H9 (cell line): ENCODE results near the gene CLEC18B. TPM values are rescaled to one million over a fixed set of nuclear protein-coding genes. Genes with fewer than 3 reads are reported as not detected.
"Not testable (repeated sequence)": the region's sequence is repeated elsewhere in the genome, so short reads cannot be mapped to it uniquely, and the experiment has no call there.

Experiments
- DNase-seq: peaks from one replicate; pipeline ENCODE4 v3.0.0-alpha.2; 2017
- H2AFZ ChIP-seq: one replicate; pipeline ENCODE4 v1.6.1; 2013; ENCODE audit warnings: mild to moderate bottlenecking, low read length, control low read depth, moderate library complexity
- H2AK5ac ChIP-seq: 2 replicates; pipeline ENCODE4 v1.6.1; 2013; ENCODE audit warnings: low read length, control low read depth, mixed read lengths; ENCODE audit not compliant: insufficient read length
- H2BK120ac ChIP-seq: one replicate; pipeline ENCODE4 v1.6.1; 2013; ENCODE audit warnings: low read depth, mild to moderate bottlenecking, low read length, control low read depth, inconsistent platforms; ENCODE audit not compliant: poor library complexity, severe bottlenecking
- H2BK12ac ChIP-seq: 2 replicates; pipeline ENCODE4 v1.6.1; 2013; ENCODE audit warnings: low read length, control low read depth, mixed read lengths, low read depth; ENCODE audit not compliant: insufficient read length
- H2BK15ac ChIP-seq: 2 replicates; pipeline ENCODE4 v1.6.1; 2013; ENCODE audit warnings: low read depth, low read length, control low read depth
- H2BK20ac ChIP-seq: one replicate; pipeline ENCODE4 v1.6.1; 2013; ENCODE audit warnings: low read depth, mild to moderate bottlenecking, low read length, control low read depth, inconsistent platforms; ENCODE audit not compliant: poor library complexity, severe bottlenecking
- H2BK5ac ChIP-seq: 2 replicates; pipeline ENCODE4 v1.6.1; 2013; ENCODE audit warnings: low read length, control low read depth, mixed read lengths; ENCODE audit not compliant: insufficient read length
- H3K14ac ChIP-seq: 2 replicates; pipeline ENCODE4 v1.6.1; 2013; ENCODE audit warnings: low read length, control low read depth; ENCODE audit not compliant: insufficient read depth
- H3K18ac ChIP-seq: 2 replicates; pipeline ENCODE4 v1.6.1; 2013; ENCODE audit warnings: low read depth, mild to moderate bottlenecking, mixed read lengths, low read length, control low read depth; ENCODE audit not compliant: insufficient read length
- H3K23ac ChIP-seq: 2 replicates; pipeline ENCODE4 v1.6.1; 2013; ENCODE audit warnings: low read length, control low read depth, mixed read lengths, low read depth; ENCODE audit not compliant: insufficient read length
- H3K23me2 ChIP-seq: 2 replicates; pipeline ENCODE4 v1.6.1; 2013; ENCODE audit warnings: low read depth, mild to moderate bottlenecking, mixed read lengths, low read length, control low read depth; ENCODE audit not compliant: insufficient read length, poor library complexity, severe bottlenecking
- H3K27ac ChIP-seq: 2 replicates; pipeline ENCODE4 v1.5.1; 2013; ENCODE audit warnings: low read length, control low read depth, mixed read lengths, low read depth; ENCODE audit not compliant: insufficient read length
- H3K27me3 ChIP-seq: 2 replicates; pipeline ENCODE4 v1.6.1; 2013; ENCODE audit warnings: low read length, control low read depth, inconsistent platforms; ENCODE audit not compliant: insufficient read depth
- H3K4ac ChIP-seq: 2 replicates; pipeline ENCODE4 v1.6.1; 2013; ENCODE audit warnings: low read depth, mild to moderate bottlenecking, control low read depth, inconsistent platforms, low read length, moderate library complexity
- H3K4me1 ChIP-seq: 2 replicates; pipeline ENCODE4 v1.6.1; 2013; ENCODE audit warnings: low read length, control low read depth, inconsistent platforms; ENCODE audit not compliant: insufficient read depth
- H3K4me2 ChIP-seq: 2 replicates; pipeline ENCODE4 v1.6.1; 2013; ENCODE audit warnings: low read length, control low read depth, mixed read lengths; ENCODE audit not compliant: insufficient read length, insufficient read depth
- H3K56ac ChIP-seq: 2 replicates; pipeline ENCODE4 v1.6.1; 2013; ENCODE audit warnings: low read depth, mild to moderate bottlenecking, mixed read lengths, low read length, control low read depth; ENCODE audit not compliant: insufficient read length
- H3K79me1 ChIP-seq: 2 replicates; pipeline ENCODE4 v1.6.1; 2013; ENCODE audit warnings: low read depth, mild to moderate bottlenecking, moderate library complexity, low read length, control low read depth, inconsistent platforms; ENCODE audit not compliant: insufficient read depth, poor library complexity, severe bottlenecking
- H3K79me2 ChIP-seq: 2 replicates; pipeline ENCODE4 v1.6.1; 2013; ENCODE audit warnings: low read length, control low read depth, inconsistent platforms; ENCODE audit not compliant: insufficient read depth
- H3K9ac ChIP-seq: 2 replicates; pipeline ENCODE4 v1.6.1; 2013; ENCODE audit warnings: low read length, control low read depth, mixed read lengths; ENCODE audit not compliant: insufficient read length; ENCODE audit errors: extremely low read depth
- H3K9me3 ChIP-seq: one replicate; pipeline ENCODE4 v1.6.1; 2013; ENCODE audit warnings: low read depth, low read length, inconsistent platforms; ENCODE audit not compliant: control insufficient read depth
- H3T11ph ChIP-seq: one replicate; pipeline ENCODE4 v1.6.1; 2013; ENCODE audit warnings: mild to moderate bottlenecking, low read length, control low read depth, inconsistent platforms
- H4K20me1 ChIP-seq: one replicate; pipeline ENCODE4 v1.6.1; 2013; ENCODE audit not compliant: control insufficient read depth, insufficient read length, insufficient read depth
- H4K5ac ChIP-seq: 2 replicates; pipeline ENCODE4 v1.6.1; 2013; ENCODE audit warnings: low read depth, mild to moderate bottlenecking, mixed read lengths, low read length, control low read depth; ENCODE audit not compliant: insufficient read length
- H4K8ac ChIP-seq: replicated peaks from 2 replicates; pipeline ENCODE4 v1.6.1; 2013; ENCODE audit warnings: low read length, control low read depth, mixed read lengths, low read depth; ENCODE audit not compliant: insufficient read length
- H4K91ac ChIP-seq: 2 replicates; pipeline ENCODE4 v1.6.1; 2013; ENCODE audit warnings: low read depth, mild to moderate bottlenecking, moderate library complexity, mixed read lengths, low read length, control low read depth; ENCODE audit not compliant: insufficient read length
- H3K27ac Mint-ChIP-seq, 3 experiments: 2 replicates in 2 of 3; 3 replicates in 1 of 3; pipeline ENCODE4 v1.8.0; 2020 to 2021; ENCODE audit warnings: mixed read lengths in 3 of 3, mild to moderate bottlenecking in 1 of 3, moderate library complexity in 1 of 3
- H3K27me3 Mint-ChIP-seq: 2 replicates; pipeline ENCODE4 v1.8.0; 2021; ENCODE audit warnings: low read depth, mild to moderate bottlenecking, moderate library complexity, mixed read lengths
- H3K36me3 Mint-ChIP-seq, 3 experiments: 2 replicates in 2 of 3; 3 replicates in 1 of 3; pipeline ENCODE4 v1.8.0; 2020 to 2021; ENCODE audit warnings: low read depth in 3 of 3, mixed read lengths in 3 of 3; ENCODE audit not compliant: insufficient read depth in 1 of 3
- H3K4me1 Mint-ChIP-seq, 2 experiments: 2 replicates each; pipeline ENCODE4 v1.8.0; 2020; ENCODE audit warnings: mixed read lengths in 2 of 2
- H3K4me3 Mint-ChIP-seq, 2 experiments: 2 replicates in 1 of 2; 3 replicates in 1 of 2; pipeline ENCODE4 v1.8.0; 2020 to 2021; ENCODE audit warnings: mild to moderate bottlenecking in 2 of 2, mixed read lengths in 2 of 2, moderate library complexity in 1 of 2
- H3K9me3 Mint-ChIP-seq, 2 experiments: 2 replicates in 1 of 2; 3 replicates in 1 of 2; pipeline ENCODE4 v1.8.0; 2020; ENCODE audit warnings: mild to moderate bottlenecking in 2 of 2, mixed read lengths in 2 of 2, moderate library complexity in 1 of 2
- WGBS: extraction: QIAGEN DNeasy Blood & Tissue Kit; methylation state at CpG from one replicate; pipeline ENCODE4 v1.1.7; 2013; ENCODE audit warnings: missing lambda C conversion rate, low lambda C conversion rate, mixed read lengths; ENCODE audit not compliant: insufficient read length; ENCODE audit errors: extremely low coverage; 5-methylcytosine and 5-hydroxymethylcytosine counted together
- total RNA-seq: library from RNA; stranded (reverse); gene quantifications from 2 replicates; pipeline ENCODE4 v1.2.1, GENCODE V29; 2021

The CLEC18B gene
- total RNA-seq, 1 experiment from 2014 or later, result 0.37 TPM

DNA sequence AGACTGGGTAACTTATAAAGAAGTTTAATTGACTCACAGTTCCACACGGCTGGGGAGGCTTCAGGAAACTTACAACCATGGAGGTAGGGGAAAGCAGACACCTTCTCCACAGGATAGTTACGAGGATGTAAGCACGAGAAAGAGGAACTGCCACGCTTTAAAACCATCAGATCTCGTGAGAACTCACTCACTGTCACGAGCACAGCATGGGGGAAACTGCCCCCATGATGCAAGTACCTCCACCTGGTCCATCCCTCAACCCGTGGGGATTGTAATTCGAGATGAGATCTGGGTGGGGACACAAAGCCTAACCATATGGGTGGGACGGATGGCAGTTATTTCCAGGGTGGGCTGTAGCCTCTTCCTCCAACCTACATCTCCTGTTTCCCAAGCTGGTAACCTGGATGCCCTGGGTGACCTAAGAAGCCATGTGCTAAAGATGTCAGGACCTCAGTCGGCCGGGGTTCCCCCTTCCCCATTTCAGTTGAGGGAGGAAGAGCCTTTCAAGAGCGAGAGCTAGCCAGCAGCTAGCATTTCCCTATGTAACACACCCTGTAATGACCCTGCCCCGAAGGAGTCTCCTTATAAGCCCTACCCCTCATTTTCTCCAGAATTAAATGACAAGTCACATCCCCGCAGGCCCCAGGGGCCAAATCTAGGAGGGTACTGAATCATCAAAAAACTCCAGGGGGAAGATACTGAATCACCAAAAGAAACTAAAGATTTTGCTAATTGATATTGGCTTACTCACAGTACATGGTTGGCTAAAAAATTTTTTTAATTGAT, 16.9 kb downstream of the CLEC18B start:
- H3K9me3 ChIP-seq, H2BK120ac ChIP-seq, H4K20me1 ChIP-seq, H3K79me1 ChIP-seq, H3K4me3 Mint-ChIP-seq, H3K18ac ChIP-seq, H2AK5ac ChIP-seq, H2BK20ac ChIP-seq, DNase-seq, H3K23ac ChIP-seq, H4K91ac ChIP-seq, H3K23me2 ChIP-seq, H3K14ac ChIP-seq, H2BK15ac ChIP-seq, H2BK5ac ChIP-seq, H3K4me1 ChIP-seq, H3K56ac ChIP-seq, H2AFZ ChIP-seq, H3K36me3 Mint-ChIP-seq, H3T11ph ChIP-seq, H3K9ac ChIP-seq, H4K5ac ChIP-seq, H3K79me2 ChIP-seq, H3K27ac ChIP-seq, H4K8ac ChIP-seq, H3K4ac ChIP-seq, H3K4me1 Mint-ChIP-seq, H3K27me3 ChIP-seq, H3K4me2 ChIP-seq, H2BK12ac ChIP-seq, H3K27ac Mint-ChIP-seq, H3K9me3 Mint-ChIP-seq, H3K27me3 Mint-ChIP-seq: not testable (repeated sequence)
- no CpG with 5 or more reads among the region's 14 CpGs for WGBS

DNA sequence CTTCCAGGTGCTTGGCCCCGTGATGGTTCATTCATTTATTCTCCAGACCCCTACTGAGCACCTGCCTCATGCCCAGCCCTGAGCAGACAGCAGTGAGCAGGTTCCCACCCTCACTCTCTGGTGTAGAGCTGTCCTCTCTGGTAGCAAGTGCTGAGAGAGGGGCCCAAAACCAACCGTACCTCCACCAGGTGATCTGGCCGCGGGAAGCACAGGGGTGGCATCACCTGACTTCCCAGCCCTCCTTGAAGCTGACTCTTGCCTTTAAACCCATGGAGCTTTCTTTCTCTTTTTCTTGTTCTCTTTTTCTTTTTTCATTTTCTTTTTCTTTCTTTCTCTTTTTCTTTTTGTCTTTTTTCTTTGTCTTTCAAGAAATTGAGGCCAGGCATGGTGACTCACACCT, 21.0 kb downstream of the CLEC18B start:
- no CpG with 5 or more reads among the region's 4 CpGs for WGBS
- not testable (repeated sequence) for H2AFZ ChIP-seq, H3K27me3 Mint-ChIP-seq, H2BK5ac ChIP-seq, H3K14ac ChIP-seq, H3K9ac ChIP-seq, H2BK12ac ChIP-seq, H3K36me3 Mint-ChIP-seq, H3T11ph ChIP-seq, H3K4me3 Mint-ChIP-seq, H3K79me1 ChIP-seq, H4K20me1 ChIP-seq, H2BK15ac ChIP-seq, H3K9me3 ChIP-seq, H2BK20ac ChIP-seq, H3K56ac ChIP-seq, H3K27me3 ChIP-seq, DNase-seq, H3K79me2 ChIP-seq, H3K23ac ChIP-seq, H3K4ac ChIP-seq, H2BK120ac ChIP-seq, H3K23me2 ChIP-seq, H3K4me1 Mint-ChIP-seq, H3K18ac ChIP-seq, H3K4me1 ChIP-seq, H3K4me2 ChIP-seq, H3K9me3 Mint-ChIP-seq, H4K5ac ChIP-seq, H2AK5ac ChIP-seq, H4K8ac ChIP-seq, H3K27ac ChIP-seq, H3K27ac Mint-ChIP-seq, H4K91ac ChIP-seq
